CD4-positive, alpha-beta T cell treated with Interleukin-6 at 100 ng/mL for 8 hours (primary cell): ENCODE data around the gene CEP104.
"Not testable (repeated sequence)": the region's sequence is repeated elsewhere in the genome, so short reads cannot be mapped to it uniquely, and the experiment has no call there.

ENCODE experiments used
- DNase-seq: peaks from one replicate; pipeline ENCODE4 v3.0.0-alpha.2; 2020; ENCODE audit warnings: mixed read lengths, low spot score

Gene CEP104

GRCh38 chr1:3824650-3825049, 32.4 kb downstream of the CEP104 start:
- DNase-seq = no peak

- DNase-seq = no peak
Observed at GRCh38 chr1:3822421-3822820, 34.6 kb downstream of the CEP104 start.

GRCh38 chr1:3821908-3822307, 35.1 kb downstream of the CEP104 start:
- DNase-seq = no peak

- no peak for DNase-seq
Observed at GRCh38 chr1:3821447-3821846, 35.6 kb downstream of the CEP104 start.

GRCh38 chr1:3821004-3821403, 36.0 kb downstream of the CEP104 start:
- DNase-seq = no peak

- no peak for DNase-seq
Observed at GRCh38 chr1:3820316-3820715, 36.7 kb downstream of the CEP104 start.

- no peak for DNase-seq
Observed at GRCh38 chr1:3819771-3820200, 37.2 kb downstream of the CEP104 start.

GRCh38 chr1:3817821-3818597, 39.0 kb downstream of the CEP104 start:
- no peak for DNase-seq

- DNase-seq = no peak
Observed at GRCh38 chr1:3817138-3817740, 39.8 kb downstream of the CEP104 start.

- DNase-seq = no peak
Observed at GRCh38 chr1:3816331-3817137, 40.5 kb downstream of the CEP104 start.

GRCh38 chr1:3814771-3815561, 42.0 kb downstream of the CEP104 start:
- DNase-seq = no peak

GRCh38 chr1:3814065-3814464, 42.9 kb downstream of the CEP104 start:
- no peak for DNase-seq

- DNase-seq = no peak
Observed at GRCh38 chr1:3811595-3811911, 45.5 kb downstream of the CEP104 start.

- not testable (repeated sequence) for DNase-seq
Observed at GRCh38 chr1:3810149-3810761, 46.8 kb downstream of the CEP104 start.

GRCh38 chr1:3809680-3810079, 47.3 kb downstream of the CEP104 start:
- no peak for DNase-seq

- DNase-seq = no peak
Observed at GRCh38 chr1:3807769-3808168, 49.2 kb downstream of the CEP104 start.

GRCh38 chr1:3805038-3805437, 52.0 kb downstream of the CEP104 start:
- no peak for DNase-seq

GRCh38 chr1:3804627-3804944, 52.4 kb downstream of the CEP104 start:
- not testable (repeated sequence) for DNase-seq

- DNase-seq = no peak
Observed at GRCh38 chr1:3803905-3804626, 52.9 kb downstream of the CEP104 start.

GRCh38 chr1:3800795-3801194, 56.2 kb downstream of the CEP104 start:
- not testable (repeated sequence) for DNase-seq

- no peak for DNase-seq
Observed at GRCh38 chr1:3799976-3800685, 56.9 kb downstream of the CEP104 start.
